K562 (cell line): ENCODE results near the gene MYO15A. TPM values are rescaled to one million over a fixed set of nuclear protein-coding genes. Genes with fewer than 3 reads are reported as not detected.

Experiments used
- ARID4B ChIP-seq: sonication (generic); formaldehyde crosslinking; IDR thresholded peaks from 2 replicates; pipeline ENCODE4 v1.8.0; 2022; ENCODE audit warnings: mild to moderate bottlenecking, missing genetic modification reagents
- CCNT2 ChIP-seq: IDR thresholded peaks from 2 replicates; pipeline ENCODE4 v1.6.1; 2011; ENCODE audit warnings: borderline replicate concordance, low read depth, mild to moderate bottlenecking, moderate library complexity, mixed read lengths, low read length; ENCODE audit not compliant: insufficient read length; ENCODE audit errors: extremely low read depth
- DPF2 ChIP-seq: fragments of 450-650 bp; IDR thresholded peaks from 2 replicates; pipeline ENCODE4 v1.6.1; 2016
- MCM2 ChIP-seq: fragments of 450-650 bp; IDR thresholded peaks from 2 replicates; pipeline ENCODE4 v1.6.1; 2017; ENCODE audit warnings: low read depth, mild to moderate bottlenecking
- PBX2 ChIP-seq, 2 experiments: IDR thresholded peaks in 1 of 2; conservative IDR thresholded peaks in 1 of 2; 2 replicates each; pipeline ENCODE4 v1.6.1; 2016; ENCODE audit warnings: low read depth in 2 of 2, mild to moderate bottlenecking in 1 of 2, missing compliant biosample characterization in 1 of 2, missing genetic modification characterization in 1 of 2, moderate library complexity in 1 of 2
- RAD21 ChIP-seq, 2 experiments: fragments of 250-450 bp in 1 of 2; fragments of 450-650 bp in 1 of 2; sonication (Bioruptor Pico) in 1 of 2; formaldehyde crosslinking in 1 of 2; IDR thresholded peaks in 1 of 2; conservative IDR thresholded peaks in 1 of 2; 2 replicates each; pipeline versions ENCODE4 v1.4.0 to v1.8.0; 2020 to 2022; ENCODE audit warnings: mild to moderate bottlenecking in 2 of 2, moderate library complexity in 1 of 2
- SMC3 ChIP-seq: conservative IDR thresholded peaks from 2 replicates; pipeline ENCODE4 v1.6.1; 2011; ENCODE audit warnings: low read depth, low read length, improper control_type of control experiment; ENCODE audit not compliant: insufficient read depth
- STAG1 ChIP-seq: sonication (generic); formaldehyde crosslinking; IDR thresholded peaks from 2 replicates; pipeline ENCODE4 v1.5.0; 2020; ENCODE audit warnings: missing genetic modification reagents, borderline replicate concordance
- TCF7L2 ChIP-seq: fragments of 150-350 bp; IDR thresholded peaks from 2 replicates; pipeline ENCODE4 v1.6.1; 2016; ENCODE audit warnings: low read depth, mild to moderate bottlenecking, low read length, moderate library complexity
- ZNF165 ChIP-seq: fragments of 250-450 bp; sonication (Bioruptor Pico); IDR thresholded peaks from 2 replicates; pipeline ENCODE4 v1.4.0; 2020; ENCODE audit warnings: borderline replicate concordance
- ZNF232 ChIP-seq: sonication (generic); formaldehyde crosslinking; IDR thresholded peaks from 2 replicates; pipeline ENCODE4 v1.8.0; 2022; ENCODE audit warnings: mild to moderate bottlenecking, missing genetic modification reagents
- ZNF639 ChIP-seq, 2 experiments: fragments of 200-800 bp in 1 of 2; sonication (Bioruptor generic) in 1 of 2; sonication (generic) in 1 of 2; formaldehyde crosslinking in 1 of 2; IDR thresholded peaks in 1 of 2; conservative IDR thresholded peaks in 1 of 2; 2 replicates each; pipeline versions ENCODE4 v1.5.0 to v1.6.1; 2016 to 2020; ENCODE audit warnings: missing compliant biosample characterization in 1 of 2, missing genetic modification characterization in 1 of 2, missing genetic modification reagents in 1 of 2
- ZNF699 ChIP-seq: fragments of 250-450 bp; sonication (Bioruptor Pico); IDR thresholded peaks from 2 replicates; pipeline ENCODE4 v1.8.0; 2021; ENCODE audit warnings: mild to moderate bottlenecking, moderate library complexity; ENCODE audit not compliant: insufficient replicate concordance
- polyA plus RNA-seq, 8 experiments: library from polyadenylated mRNA; depleted of rRNA in 4 of 8; stranded (reverse) in 5 of 8; unstranded in 3 of 8; fragments of >200 nt; fragmentation: Nextera tagmentation in 2 of 8; fragmentation: Illumina TruSeq in 1 of 8; extraction: Ambion mirVana in 2 of 8; extraction: Trizol in 1 of 8; gene quantifications; 2 replicates each; pipeline versions ENCODE4 v1.2.1 to v1.2.3, GENCODE V29; 2011 to 2014; ENCODE audit warnings: inconsistent platforms in 1 of 8, missing spikeins in 1 of 8
- total RNA-seq, 7 experiments: library from RNA; depleted of rRNA in 6 of 7; stranded (reverse); fragments of >200 nt in 6 of 7; fragmentation: Illumina TruSeq in 2 of 7; extraction: Trizol in 2 of 7; gene quantifications; 2 replicates each; pipeline versions ENCODE4 v1.2.1 to v1.2.3, GENCODE V29; 2011 to 2021; ENCODE audit warnings: low replicate concordance in 1 of 7
- TF ChIP-seq, protein P1 (sequence below): sonication (generic); formaldehyde crosslinking; IDR thresholded peaks from 2 replicates; pipeline ENCODE4 v1.9.0; 2022; ENCODE audit warnings: mild to moderate bottlenecking, missing genetic modification reagents

Gene MYO15A
- total and polyA plus RNA-seq, 9 of the 15 experiments (the other 6 are each of a cell fraction or from before 2014, with no cell fraction given) = 0.05 to 0.88 (median 0.14) TPM; not detected in 1

DNA sequence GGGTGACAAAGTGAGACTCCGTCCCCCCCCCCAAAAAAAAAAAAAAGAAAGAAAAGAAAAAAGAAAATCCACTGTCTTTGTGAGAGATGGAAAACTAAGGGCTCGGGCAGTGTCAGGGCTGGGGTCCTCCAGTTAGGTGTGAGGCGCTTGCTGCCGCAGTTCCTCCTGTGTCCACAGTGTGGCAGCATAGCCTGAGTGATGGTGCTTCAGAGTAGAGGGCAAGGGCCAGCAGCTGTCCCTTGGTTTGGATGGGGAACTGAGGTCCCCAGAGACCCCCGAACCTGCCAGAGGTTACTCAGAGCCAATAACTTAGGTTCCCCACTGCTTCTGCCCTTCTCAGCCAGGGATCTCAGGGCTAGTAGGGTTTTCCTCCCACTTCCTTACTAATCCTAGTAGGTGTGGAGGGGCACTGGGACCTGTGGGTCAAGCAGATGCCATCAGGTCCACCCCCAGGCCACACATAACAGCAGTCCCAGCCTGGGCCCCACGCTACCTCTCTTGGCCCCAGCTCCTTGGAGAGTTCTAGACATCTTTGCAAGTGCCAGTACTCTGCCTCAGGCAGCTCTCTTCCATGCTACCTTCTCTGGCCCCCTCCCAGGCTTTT lies 109.0 kb downstream of the MYO15A start (continued):
- TF ChIP-seq ARID4B (CRISPR knock-in tag) (no peak), STAG1 (CRISPR knock-in tag) (peak; percentile 71; the same call in 1 of the 2 replicates), SMC3 (peak; percentile 78), ZNF699 (CRISPR knock-in tag) (no peak), TCF7L2 (no peak), RAD21 (CRISPR knock-in tag; conservative IDR thresholded peaks at IDR 0.05 in 1 of 2, IDR thresholded peaks at IDR 0.05 in 1 of 2) (peak; percentile 51 to 76), MCM2 (no peak), PBX2 (CRISPR knock-in tag; IDR thresholded peaks at IDR 0.05; ENCODE audit: low read depth) (no peak), PBX2 (tag; conservative IDR thresholded peaks at IDR 0.05; ENCODE audit: low read depth) (no peak), DPF2 (no peak), ZNF639 (CRISPR knock-in tag; conservative IDR thresholded peaks at IDR 0.05 in 1 of 2, IDR thresholded peaks at IDR 0.05 in 1 of 2) (no peak), ZNF165 (CRISPR knock-in tag) (no peak), ZNF232 (CRISPR knock-in tag) (no peak), CCNT2 (no peak)
- TF ChIP-seq, protein P1, sequence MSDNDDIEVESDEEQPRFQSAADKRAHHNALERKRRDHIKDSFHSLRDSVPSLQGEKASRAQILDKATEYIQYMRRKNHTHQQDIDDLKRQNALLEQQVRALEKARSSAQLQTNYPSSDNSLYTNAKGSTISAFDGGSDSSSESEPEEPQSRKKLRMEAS (CRISPR knock-in tag) = no peak
